SK-N-SH (cell line): ENCODE data around the gene SACS. TPM values are rescaled to one million over a fixed set of nuclear protein-coding genes. Genes with fewer than 3 reads are reported as not detected.
A peak's percentile ranks its signal among the peaks of the same experiment; 100 is the strongest.

Source experiments
- CHD2 ChIP-seq: fragments of 150-350 bp; IDR thresholded peaks from 2 replicates; pipeline ENCODE4 v1.6.1; 2018; ENCODE audit warnings: low read length; ENCODE audit not compliant: partially characterized antibody
- EZH2phosphoT487 ChIP-seq: fragments of 200-600 bp; sonication (generic); IDR thresholded peaks from 2 replicates; pipeline ENCODE4 v1.6.1; 2017; ENCODE audit warnings: low read depth, mixed run types, mild to moderate bottlenecking, antibody characterized with exemption, moderate library complexity, borderline replicate concordance
- FOSL2 ChIP-seq: IDR thresholded peaks from 2 replicates; pipeline ENCODE4 v1.4.0; 2012; ENCODE audit warnings: low read depth, mild to moderate bottlenecking, moderate library complexity, borderline replicate concordance
- FOXJ3 ChIP-seq: sonication (generic); formaldehyde crosslinking; IDR thresholded peaks from 2 replicates; pipeline ENCODE4 v1.5.1; 2020; ENCODE audit warnings: mild to moderate bottlenecking, missing genetic modification reagents
- FOXM1 ChIP-seq: IDR thresholded peaks from 2 replicates; pipeline ENCODE4 v1.4.0; 2012; ENCODE audit warnings: low read depth, mild to moderate bottlenecking
- GATA2 ChIP-seq: sonication (generic); formaldehyde crosslinking; IDR thresholded peaks from 2 replicates; pipeline ENCODE4 v1.5.0; 2020; ENCODE audit warnings: mild to moderate bottlenecking, missing genetic modification reagents
- MAX ChIP-seq: IDR thresholded peaks from 2 replicates; pipeline ENCODE4 v1.4.0; 2012; ENCODE audit warnings: low read depth
- MEF2A ChIP-seq: IDR thresholded peaks from 2 replicates; pipeline ENCODE4 v1.4.0; 2012; ENCODE audit warnings: low read depth, borderline replicate concordance
- NFIC ChIP-seq: IDR thresholded peaks from 2 replicates; pipeline ENCODE4 v1.4.0; 2012; ENCODE audit warnings: borderline replicate concordance
- PBX3 ChIP-seq: IDR thresholded peaks from 2 replicates; pipeline ENCODE4; 2012
- RAD21 ChIP-seq: IDR thresholded peaks from 2 replicates; pipeline ENCODE4 v1.6.1; 2012; ENCODE audit warnings: mild to moderate bottlenecking, low read length
- REST ChIP-seq: IDR thresholded peaks from 2 replicates; pipeline ENCODE4 v1.6.1; 2012; ENCODE audit warnings: mild to moderate bottlenecking, low read depth, low read length, moderate library complexity
- RFX5 ChIP-seq: IDR thresholded peaks from 2 replicates; pipeline ENCODE4 v1.6.1; 2012; ENCODE audit warnings: mild to moderate bottlenecking, improper control_type of control experiment, low read length
- RXRA ChIP-seq: IDR thresholded peaks from 2 replicates; pipeline ENCODE4 v1.4.0; 2012; ENCODE audit warnings: low read depth, mild to moderate bottlenecking, borderline replicate concordance
- SMC3 ChIP-seq: IDR thresholded peaks from 2 replicates; pipeline ENCODE4 v1.6.1; 2012; ENCODE audit warnings: low read depth, low read length, improper control_type of control experiment
- TAF1 ChIP-seq: IDR thresholded peaks from 2 replicates; pipeline ENCODE4 v1.6.1; 2012; ENCODE audit warnings: low read depth, mild to moderate bottlenecking, low read length, moderate library complexity, borderline replicate concordance
- TCF12 ChIP-seq: IDR thresholded peaks from 2 replicates; pipeline ENCODE4 v1.4.0; 2012
- TEAD4 ChIP-seq: IDR thresholded peaks from 2 replicates; pipeline ENCODE4 v1.4.0; 2012; ENCODE audit warnings: mild to moderate bottlenecking, borderline replicate concordance; ENCODE audit not compliant: insufficient read depth
- USF1 ChIP-seq: IDR thresholded peaks from 2 replicates; pipeline ENCODE4 v1.4.0; 2012; ENCODE audit warnings: low read depth, borderline replicate concordance
- ZBTB33 ChIP-seq: IDR thresholded peaks from 2 replicates; pipeline ENCODE4 v1.4.0; 2012; ENCODE audit warnings: low read depth, borderline replicate concordance
- polyA plus RNA-seq, 3 experiments: library from polyadenylated mRNA; depleted of rRNA; stranded (reverse); fragments of >200 nt; gene quantifications; 2 replicates each; pipeline ENCODE4 v1.2.3, GENCODE V29; 2012

SACS gene
- polyA plus RNA-seq, 1 of the 3 experiments (the other 2 are of a cell fraction) = 5.9 TPM

GRCh38 chr13:23427342-23427843 is 6.1 kb downstream of the SACS start (continued):
- TF ChIP-seq USF1 (no peak), FOXM1 (0 out of 2 replicates have a peak, but pooled peaks have one; percentile 40), ZBTB33 (peak; percentile 63), EZH2phosphoT487 (no peak), MEF2A (peak; percentile 92), CHD2 (no peak), REST (peak; percentile 74), TAF1 (0 out of 2 replicates have a peak, but pooled peaks have one; percentile 30), SMC3 (no peak), RFX5 (no peak), RAD21 (no peak), PBX3 (peak; percentile 91), MAX (peak; percentile 52), GATA2 (CRISPR knock-in tag) (no peak), FOXJ3 (CRISPR knock-in tag) (no peak), NFIC (peak; percentile 99), TEAD4 (peak; percentile 83; the same call in 1 of the 2 replicates), RXRA (peak; percentile 96), FOSL2 (peak; percentile 89), TCF12 (peak; percentile 99)
